Epidermal melanocyte (primary cell): Measurements from ENCODE around the gene TMEM263.
A peak's percentile ranks its signal among the peaks of the same experiment; 100 is the strongest.
"Not testable (repeated sequence)": the region's sequence is repeated elsewhere in the genome, so short reads cannot be mapped to it uniquely, and the experiment has no call there.

Experiments
- DNase-seq: peaks from one replicate; pipeline ENCODE4 v3.0.0; 2011; ENCODE audit warnings: low spot score; ENCODE audit not compliant: insufficient read length

The TMEM263 gene

DNA sequence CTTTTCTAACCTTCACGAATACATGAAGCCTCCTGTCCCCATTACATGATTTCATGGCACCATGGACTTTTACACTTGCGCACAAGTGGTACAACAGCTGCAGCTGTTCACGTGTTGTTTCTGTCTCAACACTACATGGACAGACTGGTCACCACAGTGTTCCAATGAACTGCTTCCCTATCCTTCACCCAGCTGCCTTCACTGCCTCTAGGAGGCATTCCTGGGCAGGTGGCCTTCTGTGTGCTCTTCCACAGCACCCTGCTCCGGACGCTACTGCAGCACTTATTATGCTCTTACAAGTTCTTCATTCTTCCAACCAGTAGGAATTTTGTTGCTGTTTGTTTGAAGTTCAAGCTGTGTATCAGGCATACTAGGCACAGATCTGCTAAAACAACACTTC lies 29.8 kb downstream of the TMEM263 start:
- no peak for DNase-seq

DNA sequence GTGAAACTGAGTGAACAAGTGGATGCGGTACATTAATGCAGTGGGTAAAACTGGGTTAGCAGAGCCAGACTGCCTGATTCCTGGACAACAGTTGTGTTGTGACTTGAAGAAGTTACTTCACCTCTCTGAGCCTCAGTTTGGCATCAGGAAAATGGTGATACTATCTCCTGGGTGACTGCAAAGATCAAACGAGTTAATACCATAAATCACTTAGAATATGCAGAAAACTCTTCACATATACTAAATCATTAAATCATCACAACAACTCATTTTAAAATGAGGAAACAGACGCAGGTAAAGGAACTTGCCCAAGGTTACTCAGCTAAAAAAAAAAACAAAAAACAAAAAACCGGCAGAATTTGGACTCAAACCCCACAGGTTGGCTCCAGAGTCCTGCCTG lies 30.4 kb downstream of the TMEM263 start:
- no peak for DNase-seq

DNA sequence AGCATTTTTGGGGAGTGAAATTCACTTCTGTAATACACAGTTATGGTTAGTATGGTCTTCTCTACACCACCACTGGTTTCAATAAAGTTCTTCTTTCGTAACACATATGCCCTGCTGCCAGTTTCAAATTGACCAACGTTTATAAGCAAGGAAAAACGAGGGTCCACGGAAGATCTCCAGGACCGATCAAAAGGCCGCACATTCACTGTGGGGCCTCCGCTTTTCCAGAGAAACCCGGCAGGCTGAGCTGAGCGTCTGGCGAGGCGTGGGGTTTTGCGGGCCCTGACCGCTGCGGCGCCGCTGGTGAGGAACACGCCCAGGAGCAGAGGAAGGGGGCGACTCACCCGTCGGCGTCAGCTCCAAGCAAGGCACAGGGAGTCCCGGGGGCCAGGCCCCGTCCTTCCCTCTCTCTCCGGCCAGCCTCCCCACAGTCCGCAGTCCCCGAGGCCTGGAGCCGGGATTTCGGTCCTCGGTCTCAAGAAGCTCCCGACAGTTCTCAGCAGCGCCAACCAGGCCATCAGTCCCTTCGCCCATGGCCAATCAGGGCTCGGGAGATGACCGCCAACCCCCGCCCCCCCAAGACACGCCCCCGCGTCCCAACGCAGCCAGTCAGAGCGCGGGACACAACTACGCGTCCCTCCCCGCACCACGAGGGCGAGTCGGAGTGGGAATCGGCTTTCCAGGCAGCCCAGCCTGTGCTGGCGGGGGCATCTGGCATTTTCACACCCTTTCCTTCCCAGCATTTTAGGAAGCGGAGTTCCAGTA lies 31.1 kb downstream of the TMEM263 start, which contains the start of gene MTERF2:
MTERF2 (minus strand) TSS at position 522 of the 765 bp plus-strand sequence. CDS start 8,432 bp downstream, outside the sequence.
- peak; percentile 95 for DNase-seq

DNA sequence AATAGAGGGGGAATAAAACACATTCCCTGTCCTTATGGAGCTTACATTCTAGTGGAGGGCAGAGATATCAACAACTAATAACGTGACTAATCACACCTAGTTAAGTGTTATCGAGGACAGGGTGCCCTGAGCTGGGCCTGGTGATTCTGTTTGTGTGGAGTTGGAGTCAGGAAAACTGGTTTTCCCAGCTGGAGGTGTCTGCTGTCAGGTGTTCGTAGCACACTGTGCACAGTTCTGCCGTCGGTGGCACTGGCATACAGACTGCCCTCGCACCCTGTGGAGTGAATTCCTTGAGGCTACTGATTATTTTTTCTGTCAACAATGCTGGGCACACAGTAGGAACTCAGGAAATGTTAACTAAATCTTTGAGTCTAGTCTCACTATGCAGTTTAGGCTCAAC lies 32.1 kb downstream of the TMEM263 start:
- no peak for DNase-seq

DNA sequence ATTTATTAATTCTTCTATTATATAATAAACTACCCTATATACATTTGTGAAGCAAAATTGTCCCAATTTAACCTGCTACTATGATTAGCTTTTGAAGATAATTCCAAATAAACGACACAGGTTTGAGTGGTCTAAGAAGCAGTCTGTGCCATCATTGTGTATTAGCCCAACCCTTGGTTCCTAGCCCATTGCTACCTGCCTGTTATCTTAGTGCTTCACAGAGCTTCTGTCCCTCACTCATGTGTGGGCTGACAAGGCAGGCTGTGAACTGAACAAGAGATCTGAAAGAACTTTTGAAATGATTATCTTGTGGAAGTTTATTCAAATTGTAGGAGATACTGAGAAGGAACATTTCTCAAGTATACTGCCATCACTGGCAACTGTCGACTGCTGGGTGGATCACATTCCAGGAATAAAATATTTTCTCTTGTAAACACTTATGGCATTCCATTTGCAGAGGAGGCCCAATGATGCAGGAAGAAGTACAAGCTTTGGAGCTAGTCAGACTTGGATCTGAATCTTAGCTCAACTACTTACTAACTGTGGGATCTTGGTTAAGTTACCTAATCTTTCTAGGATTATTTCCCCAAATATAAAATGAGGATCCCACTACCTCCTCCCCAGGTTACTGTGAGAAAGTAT lies 39.0 kb downstream of the TMEM263 start:
- DNase-seq = peak; percentile 23

DNA sequence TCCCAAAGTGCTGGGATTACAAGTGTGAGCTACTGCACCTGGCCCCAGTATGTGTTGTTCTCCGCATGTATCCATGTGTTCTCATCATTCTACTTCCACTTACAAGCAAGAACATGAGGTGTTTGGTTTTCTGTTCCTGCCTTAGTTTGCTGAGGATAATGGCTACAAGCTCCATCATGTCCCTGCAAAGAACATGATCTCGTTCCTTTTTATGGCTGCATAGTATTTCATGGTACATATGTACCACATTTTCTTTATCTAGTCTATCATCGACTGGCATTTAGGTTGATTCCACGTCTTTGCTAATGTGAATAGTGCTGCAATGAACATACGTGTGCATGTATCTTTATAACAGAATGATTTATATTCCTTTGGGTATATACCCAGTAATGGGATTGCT lies 40.4 kb downstream of the TMEM263 start:
- not testable (repeated sequence) for DNase-seq

DNA sequence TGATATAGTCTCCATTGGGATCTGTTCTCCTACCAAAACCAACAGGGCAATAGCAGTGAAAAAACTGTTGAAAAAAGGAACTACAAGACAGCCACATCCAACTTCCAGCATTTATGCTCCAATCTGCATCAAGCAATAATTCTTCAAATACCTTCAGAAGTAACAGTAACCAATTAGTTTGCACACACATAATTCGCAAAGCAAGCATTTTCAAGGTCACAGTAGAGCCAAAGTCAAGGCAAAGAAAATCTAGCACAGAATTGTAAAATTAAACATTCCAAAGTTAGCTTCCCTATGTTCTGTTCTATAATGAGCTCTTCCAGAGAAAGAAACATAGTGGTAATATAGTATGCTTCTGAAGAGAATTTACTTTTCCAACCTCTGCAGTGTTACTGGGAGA lies 42.2 kb downstream of the TMEM263 start:
- no peak for DNase-seq

DNA sequence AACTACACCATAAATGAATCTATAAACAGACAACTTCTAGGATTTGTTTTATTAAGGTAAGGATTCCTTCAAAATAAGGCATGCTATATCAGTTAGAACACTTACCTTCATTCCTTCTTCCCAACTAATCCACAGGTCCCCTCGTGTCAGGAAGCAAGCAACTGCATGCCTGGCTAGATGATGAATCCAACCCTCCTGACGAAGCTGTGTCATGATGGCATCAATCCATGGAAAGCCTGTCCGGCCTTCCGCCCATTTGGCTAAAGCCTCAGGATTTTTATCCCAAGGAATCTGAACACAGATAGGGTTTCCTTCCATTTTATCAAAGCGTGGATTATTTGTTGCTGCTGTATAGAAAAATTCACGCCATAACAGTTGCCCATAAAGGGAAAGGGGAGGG lies 43.7 kb downstream of the TMEM263 start:
- DNase-seq = no peak

DNA sequence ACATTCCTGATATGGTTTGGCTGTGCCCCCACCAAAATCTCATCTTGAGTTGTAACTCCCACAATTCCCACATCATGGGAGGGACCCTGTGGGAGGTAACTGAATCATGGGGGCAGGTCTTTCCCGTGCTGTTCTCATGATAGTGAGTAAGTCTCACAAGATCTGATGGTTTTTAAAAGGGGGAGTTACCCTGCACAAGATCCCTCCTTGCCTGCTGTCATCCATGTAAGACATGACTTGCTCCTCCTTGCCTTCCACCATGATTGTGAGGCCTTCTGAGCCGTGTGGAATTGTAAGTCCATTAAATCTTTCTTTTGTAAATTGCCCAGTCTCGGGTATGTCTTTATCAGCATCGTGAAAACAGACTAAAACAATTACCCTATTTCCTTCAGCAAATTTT lies 47.0 kb downstream of the TMEM263 start:
- not testable (repeated sequence) for DNase-seq

DNA sequence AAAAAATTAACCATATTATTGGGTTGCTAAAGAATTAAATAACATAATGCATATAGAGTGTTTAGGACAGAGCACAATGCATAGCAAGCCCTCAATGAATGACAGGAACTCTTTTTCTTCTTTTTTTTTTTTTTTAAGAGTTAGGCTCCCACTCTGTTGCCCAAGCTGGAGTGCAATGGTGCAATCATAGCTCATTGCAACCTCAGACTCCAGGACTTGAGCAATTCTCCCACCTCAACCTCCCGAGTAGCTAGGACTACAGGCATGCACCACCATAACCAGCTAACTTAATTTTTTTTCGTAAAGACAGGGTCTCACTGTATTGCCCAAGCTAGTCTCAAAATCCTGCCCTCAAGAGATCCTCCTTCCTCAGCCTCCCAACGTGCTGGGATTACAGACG lies 51.7 kb downstream of the TMEM263 start:
- DNase-seq = no peak

DNA sequence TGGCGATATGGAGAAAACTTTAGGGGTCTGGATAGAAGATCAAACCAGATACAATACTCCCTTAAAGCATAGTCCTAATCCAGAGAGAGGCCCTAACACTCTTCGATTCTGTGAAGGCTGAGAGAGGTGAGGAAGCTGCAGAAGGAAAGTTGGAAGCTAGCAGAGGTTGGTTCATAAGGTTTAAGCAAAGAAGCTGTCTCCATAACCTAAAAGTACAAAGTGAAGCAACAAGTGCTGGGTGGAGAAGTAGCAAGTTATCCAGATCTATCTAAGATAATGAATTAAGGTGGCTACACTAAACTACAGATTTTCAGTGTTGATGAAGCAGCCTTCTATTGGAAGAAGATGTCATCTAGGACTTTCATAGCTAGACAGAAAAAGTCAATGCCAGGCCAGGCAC lies 55.8 kb downstream of the TMEM263 start:
- no peak for DNase-seq

DNA sequence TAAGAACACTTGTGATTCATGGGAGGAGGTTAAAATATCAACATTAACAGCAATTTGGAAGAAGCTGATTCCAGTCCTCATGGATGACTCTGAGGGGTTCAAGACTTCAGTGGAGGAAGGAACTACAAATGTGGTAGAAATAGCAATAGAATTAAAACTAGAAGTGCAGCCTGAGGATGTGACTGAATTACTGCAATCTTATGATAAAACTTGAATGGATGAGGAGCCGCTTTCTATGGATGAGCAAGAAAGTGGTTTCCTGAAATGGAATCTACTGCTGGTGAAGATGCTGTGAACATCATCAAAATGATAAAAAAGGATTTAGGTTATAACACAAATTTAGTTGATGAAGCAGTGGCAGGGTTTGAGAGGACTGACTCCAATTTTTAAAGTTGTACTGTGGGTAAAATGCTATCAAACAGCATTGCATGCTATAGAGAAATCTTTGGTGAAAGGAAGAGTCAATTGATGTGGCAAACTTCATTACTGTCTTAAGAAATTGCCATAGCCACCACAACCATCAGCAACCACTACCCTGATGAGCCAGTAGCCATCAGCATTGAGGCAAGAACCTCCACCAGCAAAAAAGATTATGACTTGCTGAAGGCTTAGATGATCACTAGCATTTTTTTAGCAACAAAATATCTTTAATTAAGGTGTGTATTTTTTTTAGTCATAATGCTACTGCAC lies 57.2 kb downstream of the TMEM263 start:
- DNase-seq = no peak

DNA sequence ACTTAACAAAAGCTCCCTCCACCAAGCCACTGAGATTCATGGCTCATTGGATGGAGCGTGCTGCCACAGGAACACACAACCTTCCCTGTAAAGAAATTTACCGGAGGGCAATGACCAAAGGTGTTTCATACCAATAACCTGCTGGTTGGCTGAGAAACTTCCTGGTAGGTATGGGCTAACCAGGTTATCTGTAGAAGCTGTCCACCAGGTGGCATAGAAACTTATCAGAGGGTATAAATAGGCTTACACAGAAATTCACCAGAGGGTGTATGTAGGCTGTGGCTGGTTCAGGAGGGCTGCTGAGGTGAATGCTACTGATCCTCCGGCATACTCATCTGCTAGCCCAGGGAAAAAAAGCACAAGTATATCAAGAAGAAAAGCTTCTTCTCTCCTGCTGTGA lies 58.3 kb downstream of the TMEM263 start:
- DNase-seq = no peak

DNA sequence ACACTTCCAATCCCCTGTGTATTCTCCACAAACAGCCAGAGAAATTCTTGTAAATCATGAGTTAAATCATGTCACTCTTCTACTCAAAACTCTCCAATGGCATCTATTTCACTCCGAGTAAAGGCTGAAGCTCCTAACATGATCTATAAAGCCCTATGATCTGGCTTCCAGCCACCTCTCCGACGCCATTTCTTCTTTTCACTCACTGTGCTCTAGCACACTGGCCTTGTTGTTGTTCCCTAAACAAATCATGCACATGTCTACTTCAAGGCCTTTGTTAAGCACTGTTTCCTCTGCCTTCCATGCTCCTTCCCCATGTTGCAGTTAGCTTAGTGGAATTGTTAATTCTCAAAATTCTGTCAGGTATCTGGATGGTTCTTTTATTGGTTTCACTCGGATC lies 61.3 kb downstream of the TMEM263 start:
- DNase-seq = no peak

DNA sequence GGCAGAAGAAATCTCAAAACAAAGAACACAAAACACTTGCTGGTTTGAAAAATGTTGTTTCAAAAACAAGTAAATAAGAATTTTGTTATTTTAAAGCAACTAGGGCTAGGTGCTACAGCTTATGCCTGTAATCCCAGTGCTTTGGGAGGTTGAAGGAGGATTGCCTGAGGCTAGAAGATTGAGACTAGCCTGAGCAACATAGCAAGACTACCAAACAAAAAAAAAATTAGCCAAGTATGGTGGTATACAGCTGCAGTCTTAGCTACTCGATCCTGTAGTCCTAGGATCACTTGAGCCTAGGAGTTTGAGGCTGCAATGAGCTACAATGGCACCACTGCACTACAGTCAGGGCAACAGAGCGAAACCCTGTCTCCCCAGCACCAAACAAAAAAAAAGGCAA lies 63.8 kb downstream of the TMEM263 start:
- no peak for DNase-seq
